ENCODE data around the gene SH3RF2.

The SH3RF2 gene

GRCh38 chr5:146076455-146076854, 140.1 kb downstream of the SH3RF2 start:
- no peaks in the 10 kb centered on the region for H3K27me3 ChIP-seq
- H3K27ac ChIP-seq = no peak overlapping the region
- TF ChIP-seq CTCF (IDR thresholded peaks at IDR 0.05) = no peak
- no peaks in the 10 kb centered on the region for H3K4me1 ChIP-seq (ENCODE audit: control insufficient read depth in 1 of 2, insufficient read depth in 1 of 2, low read depth in 1 of 2, low read length in 1 of 2)
- no peak overlapping the region for H3K4me3 ChIP-seq (ENCODE audit: low read depth in 1 of 2, low read length in 1 of 2)
- no peaks in the 10 kb centered on the region for H3K36me3 ChIP-seq
- H3K9me3 ChIP-seq = no peaks in the 10 kb centered on the region

GRCh38 chr5:146078566-146078965, 142.2 kb downstream of the SH3RF2 start:
- H3K36me3 ChIP-seq = no peaks in the 10 kb centered on the region
- H3K9me3 ChIP-seq = no peaks in the 10 kb centered on the region
- H3K27me3 ChIP-seq = no peaks in the 10 kb centered on the region
- TF ChIP-seq CTCF (IDR thresholded peaks at IDR 0.05) = no peak
- no peak overlapping the region for H3K4me3 ChIP-seq (ENCODE audit: low read depth in 1 of 2, low read length in 1 of 2)
- H3K27ac ChIP-seq = no peak overlapping the region
- no peaks in the 10 kb centered on the region for H3K4me1 ChIP-seq (ENCODE audit: control insufficient read depth in 1 of 2, insufficient read depth in 1 of 2, low read depth in 1 of 2, low read length in 1 of 2)

GRCh38 chr5:146079695-146080373, 143.5 kb downstream of the SH3RF2 start:
- TF ChIP-seq CTCF (IDR thresholded peaks at IDR 0.05) = no peak
- H3K9me3 ChIP-seq = no peaks in the 10 kb centered on the region
- no peaks in the 10 kb centered on the region for H3K27me3 ChIP-seq
- H3K4me1 ChIP-seq (ENCODE audit: control insufficient read depth in 1 of 2, insufficient read depth in 1 of 2, low read depth in 1 of 2, low read length in 1 of 2) = no peaks in the 10 kb centered on the region
- H3K27ac ChIP-seq = no peak overlapping the region
- H3K4me3 ChIP-seq (ENCODE audit: low read depth in 1 of 2, low read length in 1 of 2) = no peak overlapping the region
- no peaks in the 10 kb centered on the region for H3K36me3 ChIP-seq

GRCh38 chr5:146081556-146081955, 145.2 kb downstream of the SH3RF2 start:
- H3K27me3 ChIP-seq = no peaks in the 10 kb centered on the region
- no peak overlapping the region for H3K4me3 ChIP-seq (ENCODE audit: low read depth in 1 of 2, low read length in 1 of 2)
- no peaks in the 10 kb centered on the region for H3K4me1 ChIP-seq (ENCODE audit: control insufficient read depth in 1 of 2, insufficient read depth in 1 of 2, low read depth in 1 of 2, low read length in 1 of 2)
- H3K27ac ChIP-seq = no peak overlapping the region
- H3K36me3 ChIP-seq = no peaks in the 10 kb centered on the region
- no peak for TF ChIP-seq CTCF (IDR thresholded peaks at IDR 0.05)
- no peaks in the 10 kb centered on the region for H3K9me3 ChIP-seq

- no peak for TF ChIP-seq CTCF (IDR thresholded peaks at IDR 0.05)
- H3K9me3 ChIP-seq = no peaks in the 10 kb centered on the region
- no peak overlapping the region for H3K27ac ChIP-seq
- H3K36me3 ChIP-seq = no peaks in the 10 kb centered on the region
- H3K27me3 ChIP-seq = no peaks in the 10 kb centered on the region
- H3K4me3 ChIP-seq (ENCODE audit: low read depth in 1 of 2, low read length in 1 of 2) = no peak overlapping the region
- H3K4me1 ChIP-seq (ENCODE audit: control insufficient read depth in 1 of 2, insufficient read depth in 1 of 2, low read depth in 1 of 2, low read length in 1 of 2) = no peaks in the 10 kb centered on the region
Measured at GRCh38 chr5:146082798-146083197, 146.4 kb downstream of the SH3RF2 start.
